ENCODE results near the gene AP4B1.
"Not testable (repeated sequence)": the region's sequence is repeated elsewhere in the genome, so short reads cannot be mapped to it uniquely, and the experiment has no call there.

Gene AP4B1

DNA sequence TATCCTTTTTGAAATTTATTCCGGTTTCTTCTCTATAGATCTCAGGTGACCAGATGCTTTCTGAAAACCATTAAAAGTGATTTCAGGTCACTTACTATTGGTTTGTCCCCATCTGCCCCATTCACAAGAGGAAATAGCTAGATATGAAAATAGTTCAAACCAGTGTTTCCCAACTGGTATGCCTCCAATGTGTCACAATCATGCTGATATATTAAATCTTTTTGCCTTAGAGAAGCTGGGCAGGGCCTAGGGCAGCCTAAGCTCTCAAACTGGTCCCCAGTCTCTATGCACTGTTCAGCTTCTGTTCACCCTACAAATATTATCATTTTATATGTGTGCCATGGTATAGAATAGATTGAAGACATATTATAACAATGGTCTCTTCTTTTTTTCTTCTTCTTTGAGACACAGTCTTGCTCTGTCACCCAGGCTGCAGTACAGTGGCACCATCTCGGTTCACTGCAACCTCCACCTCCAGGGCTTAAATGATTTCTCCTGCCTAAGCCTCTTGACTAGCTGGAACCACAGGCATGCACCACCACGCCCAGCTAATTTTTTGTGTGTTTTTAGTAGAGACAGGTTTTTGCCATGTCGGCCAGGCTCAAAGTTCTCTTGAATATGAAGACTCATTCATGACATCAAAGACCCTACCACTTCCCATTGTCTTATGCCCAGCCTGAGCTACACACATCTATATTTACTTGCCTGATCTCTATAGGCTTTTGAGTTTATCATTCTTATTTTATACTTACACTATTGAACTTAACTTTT is 48.8 kb downstream of the AP4B1 start:
- DNase-seq: no peak

DNA sequence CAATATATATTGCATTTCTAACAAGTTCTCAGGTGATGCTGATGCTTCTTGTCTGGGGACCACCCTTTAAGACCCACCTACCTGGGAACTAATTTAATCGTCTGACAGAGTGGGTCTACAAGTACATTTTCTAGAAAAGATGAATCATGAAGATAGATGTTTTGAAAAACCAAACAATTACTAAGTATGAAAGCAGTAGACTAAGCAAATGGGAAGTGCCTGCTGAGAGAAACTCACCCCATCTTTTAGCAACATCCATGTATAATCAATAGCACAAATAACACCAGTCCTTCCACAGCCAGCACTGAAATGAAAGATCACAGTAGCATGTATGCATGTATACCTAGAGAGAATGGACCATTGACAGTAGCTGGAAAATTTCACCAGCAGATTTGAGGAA is 50.4 kb downstream of the AP4B1 start:
- DNase-seq: no peak

GRCh38 chr1:113852694-113853093 is 51.9 kb downstream of the AP4B1 start:
- not testable (repeated sequence) for DNase-seq

GRCh38 chr1:113850127-113850796 is 54.3 kb downstream of the AP4B1 start:
- DNase-seq: no peak

GRCh38 chr1:113849072-113849471 is 55.5 kb downstream of the AP4B1 start:
- DNase-seq: no peak

- no peak for DNase-seq
These were observed 58.1 kb downstream of the AP4B1 start for GRCh38 chr1:113846391-113847035.
